ENCODE results near the gene TPK1.

- TF ChIP-seq EZH2 (IDR thresholded peaks at IDR 0.05; ENCODE audit: borderline replicate concordance, low read length) (no peak), CTCF (IDR thresholded peaks at IDR 0.05; ENCODE audit: low read length) (no peak)
Observed at GRCh38 chr7:144474363-144474762, 361.5 kb downstream of the TPK1 start.

Data from OCI-LY1 (cell line).